Measurements from ENCODE around the gene KRTAP12-1. TPM values are rescaled to one million over a fixed set of nuclear protein-coding genes. Genes with fewer than 3 reads are reported as not detected.
"Not testable (repeated sequence)": the region's sequence is repeated elsewhere in the genome, so short reads cannot be mapped to it uniquely, and the experiment has no call there.

KRTAP12-1 gene
- total RNA-seq, 2 donors from 2014 or later: not detected

DNA sequence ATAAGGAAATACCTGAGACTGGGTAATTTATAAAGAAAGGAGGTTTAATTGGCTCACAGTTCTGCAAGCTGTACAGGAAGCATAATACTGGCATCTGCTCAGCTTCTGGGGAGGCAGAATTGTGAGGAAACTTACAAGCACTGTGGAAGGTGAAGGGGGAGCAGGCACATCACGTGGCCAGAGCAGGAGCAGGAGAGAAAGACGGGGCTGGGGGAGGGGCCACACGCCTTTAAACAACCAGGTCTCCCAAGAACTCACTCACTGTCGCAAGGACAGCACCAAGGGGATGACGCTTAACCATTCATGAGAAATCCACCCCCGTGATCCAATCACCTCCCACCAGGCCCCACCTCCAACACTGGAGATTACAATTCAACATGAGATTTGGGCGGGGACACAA lies 20.4 kb downstream of the KRTAP12-1 start:
- Mint-ChIP-seq H3K27ac (peak overlapping the region; percentile 25), H3K36me3 (ENCODE audit: insufficient read depth in 2 of 2) (peaks cover 17 to 19% of the 10 kb centered on the region in 2 donors), H3K9me3 (peaks cover 6 to 14% of the 10 kb centered on the region in 2 donors), H3K4me1 (ENCODE audit: low read depth) (peaks cover 30% of the 10 kb centered on the region)
- ATAC-seq (replicated peaks in 1 of 2); DNase-seq; H3K27me3 Mint-ChIP-seq (ENCODE audit: low read depth); H3K4me3 Mint-ChIP-seq: not testable (repeated sequence)

DNA sequence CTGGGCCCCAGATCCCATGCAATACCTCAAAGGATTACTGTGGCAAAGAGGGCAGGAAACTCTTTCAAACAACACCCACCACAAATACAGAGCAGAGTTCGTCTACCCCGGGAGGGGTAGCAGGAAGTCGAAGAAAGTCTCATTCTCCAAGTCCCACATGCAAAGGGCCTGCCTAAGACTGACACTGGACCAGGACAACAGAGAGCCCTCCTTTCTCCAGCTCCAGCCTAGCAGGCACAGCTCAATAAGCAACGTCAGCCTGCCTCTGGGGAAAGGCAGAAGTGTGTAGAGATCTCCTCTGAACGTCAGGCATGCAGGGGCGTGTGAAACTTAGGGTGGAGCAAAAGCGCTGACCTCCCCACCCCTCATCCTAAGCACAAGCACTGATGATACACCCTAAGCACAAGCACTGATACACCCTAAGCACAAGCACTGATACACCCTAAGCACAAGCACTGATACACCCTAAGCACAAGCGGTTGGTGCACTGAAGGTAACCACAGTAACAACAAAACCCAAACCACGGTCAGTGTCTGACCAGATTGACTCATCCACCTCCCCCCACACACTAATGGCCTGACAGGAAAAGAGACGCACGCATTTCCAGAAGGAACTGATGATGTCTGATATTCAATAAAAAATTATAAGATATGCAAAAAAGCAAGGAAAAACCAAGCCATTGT lies 22.9 kb downstream of the KRTAP12-1 start:
- peaks cover 24% of the 10 kb centered on the region in 2 donors for H3K36me3 Mint-ChIP-seq (ENCODE audit: insufficient read depth in 2 of 2)
- no peak for DNase-seq
- peak in 1 of 2 donors; percentile 23 for ATAC-seq (replicated peaks in 1 of 2)
- H3K4me1 Mint-ChIP-seq (ENCODE audit: low read depth): peaks cover 43% of the 10 kb centered on the region
- no peak overlapping the region for H3K27ac Mint-ChIP-seq
- H3K4me3 Mint-ChIP-seq: peak overlapping the region; percentile 66 to 72
- H3K9me3 Mint-ChIP-seq: peaks cover 9 to 21% of the 10 kb centered on the region in 2 donors
- no peaks in the 10 kb centered on the region for H3K27me3 Mint-ChIP-seq (ENCODE audit: low read depth)

DNA sequence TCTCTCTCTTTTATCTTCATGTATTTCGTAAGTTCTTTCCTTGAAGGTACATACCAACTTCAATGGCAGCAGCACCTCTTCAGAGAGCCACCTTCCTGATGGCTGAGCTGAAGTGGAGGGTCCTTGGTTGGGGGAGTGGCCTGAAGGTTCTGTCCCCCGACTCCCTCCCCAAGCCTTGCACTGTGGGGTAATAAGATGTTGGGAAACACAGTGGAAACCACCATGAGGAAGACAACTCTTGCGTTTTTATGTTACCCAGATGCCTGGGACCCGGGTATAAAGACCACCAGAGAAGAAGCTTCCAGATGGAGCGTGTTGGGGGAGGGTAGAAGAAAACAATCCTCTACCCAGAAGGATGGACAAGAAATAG lies 23.4 kb downstream of the KRTAP12-1 start:
- peaks cover 28 to 29% of the 10 kb centered on the region in 2 donors for H3K36me3 Mint-ChIP-seq (ENCODE audit: insufficient read depth in 2 of 2)
- H3K4me1 Mint-ChIP-seq (ENCODE audit: low read depth): peaks cover 46% of the 10 kb centered on the region

DNA sequence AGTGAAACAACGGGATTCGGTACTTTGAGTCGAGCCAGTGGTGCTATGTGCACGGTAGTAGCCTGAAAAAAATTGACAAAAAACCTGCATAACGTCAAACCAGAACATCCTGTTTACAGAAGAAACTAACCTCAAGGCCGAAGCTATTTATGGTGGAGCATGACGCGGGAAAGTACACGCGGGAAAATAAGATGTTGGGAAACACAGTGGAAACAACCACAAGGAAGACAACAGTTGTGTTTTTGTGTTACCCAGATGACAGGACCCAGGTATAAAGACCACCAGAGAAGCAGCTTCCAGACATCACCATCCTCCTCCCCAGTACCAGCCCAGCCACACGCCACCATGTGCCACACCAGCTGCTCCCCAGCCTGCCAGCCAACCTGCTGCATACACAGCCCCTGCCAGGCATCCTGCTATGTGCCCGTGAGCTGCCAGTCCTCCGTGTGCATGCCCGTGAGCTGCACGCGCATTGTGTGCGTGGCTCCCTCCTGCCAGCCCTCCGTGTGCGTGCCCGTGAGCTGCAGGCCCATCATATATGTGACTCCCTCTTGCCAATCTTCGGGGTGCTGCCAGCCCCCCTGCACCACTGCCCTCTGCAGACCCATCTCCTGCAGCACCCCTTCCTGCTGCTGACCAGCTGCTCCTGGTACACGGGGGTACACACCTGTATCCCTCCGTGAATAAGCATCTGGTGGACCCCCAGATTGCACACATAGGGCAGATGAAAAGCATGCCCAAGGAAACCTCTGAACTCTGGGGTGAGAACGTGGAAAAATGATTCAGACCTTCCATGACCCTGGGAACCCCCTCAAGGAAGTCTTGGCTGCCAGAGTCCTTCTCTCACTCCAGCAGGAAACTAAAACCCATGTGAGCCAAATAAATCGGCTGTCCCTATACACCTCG lies 24.1 kb downstream of the KRTAP12-1 start, which contains the start of gene KRTAP12-3:
Gene KRTAP12-3, plus strand, starts transcription at position 298 of the 906 bp plus-strand sequence. Its CDS starts 48 bp downstream, at position 346.
- DNase-seq: peak; percentile 15 to 22
- peak within 1 kb of the TSS; percentile 12 for H3K27ac Mint-ChIP-seq
- H3K4me3 Mint-ChIP-seq: peak within 1 kb of the TSS; percentile 66 to 72
- peak; percentile 68 to 80 for ATAC-seq (replicated peaks in 1 of 2)
- H3K27me3 Mint-ChIP-seq (ENCODE audit: low read depth): no peaks in the 10 kb centered on the region
- H3K36me3 Mint-ChIP-seq (ENCODE audit: insufficient read depth in 2 of 2): peaks cover 29 to 31% of the 10 kb centered on the region in 2 donors
- peaks cover 9 to 21% of the 10 kb centered on the region in 2 donors for H3K9me3 Mint-ChIP-seq
- peaks cover 47% of the 10 kb centered on the region for H3K4me1 Mint-ChIP-seq (ENCODE audit: low read depth)

More for the DNA sequence above, 23.4 kb downstream of the KRTAP12-1 start:
- Mint-ChIP-seq H3K27ac (no peak overlapping the region), H3K27me3 (ENCODE audit: low read depth) (no peaks in the 10 kb centered on the region), H3K9me3 (peaks cover 9 to 21% of the 10 kb centered on the region in 2 donors), H3K4me3 (peak overlapping the region; percentile 66 to 72)
- DNase-seq (no peak), ATAC-seq (replicated peaks in 1 of 2) (no peak)

DNA sequence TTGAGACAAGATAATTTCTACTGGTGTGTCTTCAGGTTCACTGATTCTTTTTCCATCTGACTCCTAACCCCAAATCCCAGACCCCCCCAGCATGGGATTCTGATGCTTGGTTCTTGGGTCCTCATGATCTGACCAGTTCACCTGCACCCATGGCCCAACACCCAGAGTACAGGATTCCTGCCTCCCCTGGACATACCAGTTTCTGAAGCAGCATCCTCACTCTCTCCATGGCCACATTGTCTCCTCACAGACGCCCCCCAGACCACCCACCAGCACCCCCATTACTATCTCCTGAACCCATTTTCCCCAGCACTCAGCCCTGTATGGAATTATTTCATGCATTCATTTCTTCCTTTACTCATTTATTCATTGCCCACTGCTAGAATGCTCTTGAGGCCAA lies 25.1 kb downstream of the KRTAP12-1 start:
- peaks cover 47% of the 10 kb centered on the region for H3K4me1 Mint-ChIP-seq (ENCODE audit: low read depth)

DNA sequence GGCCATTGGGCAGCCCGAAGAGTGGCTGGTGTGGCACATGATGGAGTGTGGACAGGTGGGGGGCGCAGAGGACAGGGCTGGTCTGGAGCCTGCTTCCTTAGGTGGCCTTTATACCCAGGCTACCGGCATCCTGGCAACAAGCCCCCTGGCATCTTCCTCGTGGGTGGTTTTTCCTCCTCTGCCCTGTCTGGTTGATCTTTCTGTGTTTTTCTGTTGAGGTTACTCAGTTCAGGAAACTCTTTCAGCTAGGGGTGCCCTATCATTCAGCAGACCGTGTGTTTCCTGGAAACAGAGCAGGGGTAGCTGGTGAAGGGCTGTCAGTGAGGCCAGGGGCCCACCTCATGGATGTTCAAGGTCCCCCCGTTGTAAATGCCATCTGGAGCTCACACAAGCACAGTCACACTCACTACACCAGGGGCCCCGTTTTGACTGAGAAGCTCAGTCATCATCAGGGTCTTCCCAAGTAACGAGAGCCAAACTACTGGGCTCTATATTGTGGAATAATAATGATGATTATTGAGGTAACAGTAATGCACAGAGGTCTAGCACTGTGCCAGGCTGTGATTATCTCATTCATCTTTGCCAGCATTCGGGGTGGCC lies 27.3 kb downstream of the KRTAP12-1 start, which contains the start of gene KRTAP12-4:
Gene KRTAP12-4, minus strand, starts transcription at position 84 of the 600 bp plus-strand sequence. Its CDS starts 45 bp downstream, at position 39.
- Mint-ChIP-seq H3K27me3 (ENCODE audit: low read depth) (no peaks in the 10 kb centered on the region), H3K4me3 (peak within 1 kb of the TSS; percentile 18), H3K4me1 (ENCODE audit: low read depth) (peaks cover 47% of the 10 kb centered on the region), H3K27ac (peak within 1 kb of the TSS; percentile 55), H3K9me3 (peaks cover 7 to 16% of the 10 kb centered on the region in 2 donors), H3K36me3 (ENCODE audit: insufficient read depth in 2 of 2) (peaks cover 25 to 31% of the 10 kb centered on the region in 2 donors)
- ATAC-seq (replicated peaks in 1 of 2) (peak in 1 of 2 donors; percentile 19), DNase-seq (no peak)

More for the DNA sequence above, 25.1 kb downstream of the KRTAP12-1 start:
- peaks cover 9 to 16% of the 10 kb centered on the region in 2 donors for H3K9me3 Mint-ChIP-seq
- no peaks in the 10 kb centered on the region for H3K27me3 Mint-ChIP-seq (ENCODE audit: low read depth)
- H3K4me3 Mint-ChIP-seq: peak overlapping the region; percentile 8 to 72
- DNase-seq (no peak), ATAC-seq (replicated peaks in 1 of 2) (no peak)
- peaks cover 27 to 31% of the 10 kb centered on the region in 2 donors for H3K36me3 Mint-ChIP-seq (ENCODE audit: insufficient read depth in 2 of 2)
- peak overlapping the region; percentile 12 for H3K27ac Mint-ChIP-seq

DNA sequence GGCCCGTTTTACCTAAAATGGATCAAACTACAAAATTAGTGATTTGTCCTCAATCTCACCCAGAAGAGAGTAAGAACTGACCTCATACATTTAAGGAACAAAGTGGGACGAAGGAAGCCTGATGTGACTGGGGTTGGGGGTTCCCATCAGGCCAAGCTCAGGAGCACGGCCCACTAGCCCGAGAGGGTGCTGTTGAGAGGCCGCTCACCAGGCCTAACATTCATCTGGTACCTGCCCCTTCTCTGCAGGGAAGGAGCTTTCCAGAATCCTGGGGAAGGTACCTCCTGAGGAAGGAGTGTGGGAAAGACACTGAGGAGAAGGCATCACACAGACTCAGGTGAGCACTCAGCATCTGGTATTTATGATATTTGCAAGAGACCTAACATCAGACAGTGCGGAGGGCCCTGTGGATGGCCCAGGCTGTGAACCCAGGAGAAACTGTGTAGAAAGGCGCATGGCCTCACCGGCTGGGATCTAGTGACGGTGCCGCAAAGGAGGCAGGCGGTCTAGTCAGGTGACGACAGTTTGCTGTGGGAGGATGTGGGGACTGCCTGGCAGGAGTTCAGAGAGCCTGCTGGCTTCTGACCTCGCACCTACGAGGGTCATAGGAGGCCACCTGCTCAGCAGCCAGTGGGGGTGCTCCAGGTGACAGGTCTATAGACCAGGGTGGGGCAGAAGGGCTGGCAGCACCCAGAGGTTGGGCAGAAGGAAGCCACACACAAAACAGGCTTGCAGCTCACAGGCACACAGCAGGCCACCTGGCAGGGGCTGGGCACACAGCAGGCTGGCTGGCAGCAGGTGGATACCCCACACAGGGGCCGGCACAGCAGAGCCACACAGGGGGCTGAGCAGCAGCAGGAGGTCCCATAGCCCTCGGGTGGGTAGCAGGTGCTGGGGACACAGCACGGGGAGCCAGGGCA lies 28.0 kb downstream of the KRTAP12-1 start:
- DNase-seq (peak in 1 of 2 donors; percentile 21), ATAC-seq (replicated peaks in 1 of 2) (peak in 1 of 2 donors; percentile 19)
- H3K36me3 Mint-ChIP-seq (ENCODE audit: insufficient read depth in 2 of 2): peaks cover 25 to 31% of the 10 kb centered on the region in 2 donors
- peaks cover 41% of the 10 kb centered on the region for H3K4me1 Mint-ChIP-seq (ENCODE audit: low read depth)
- peaks cover 7 to 16% of the 10 kb centered on the region in 2 donors for H3K9me3 Mint-ChIP-seq
- H3K27me3 Mint-ChIP-seq (ENCODE audit: low read depth): no peaks in the 10 kb centered on the region
- peak overlapping the region; percentile 18 for H3K4me3 Mint-ChIP-seq
- peak overlapping the region; percentile 55 for H3K27ac Mint-ChIP-seq

DNA sequence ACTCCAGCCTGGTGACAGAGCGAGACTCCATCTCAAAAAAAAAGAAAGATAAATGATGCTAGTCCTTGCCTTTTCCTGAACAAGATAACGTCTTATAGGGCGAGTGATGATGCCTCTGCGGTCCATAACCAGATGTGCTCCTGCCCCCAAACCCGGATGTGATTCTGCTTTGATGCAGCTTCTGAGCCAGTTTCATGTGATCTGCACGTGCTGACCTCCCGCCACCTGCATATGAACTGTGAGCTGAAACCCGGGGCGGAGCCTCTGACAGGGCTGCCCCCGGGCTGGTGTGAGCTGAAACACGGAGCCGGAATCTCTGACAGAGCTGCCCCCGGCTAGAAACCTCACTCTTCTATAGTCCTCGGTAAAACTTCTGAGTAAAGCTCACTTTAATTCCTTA lies 28.8 kb downstream of the KRTAP12-1 start:
- H3K4me1 Mint-ChIP-seq (ENCODE audit: low read depth): peaks cover 33% of the 10 kb centered on the region
- H3K27ac Mint-ChIP-seq: no peak overlapping the region
- H3K36me3 Mint-ChIP-seq (ENCODE audit: insufficient read depth in 2 of 2): peaks cover 22 to 27% of the 10 kb centered on the region in 2 donors

DNA sequence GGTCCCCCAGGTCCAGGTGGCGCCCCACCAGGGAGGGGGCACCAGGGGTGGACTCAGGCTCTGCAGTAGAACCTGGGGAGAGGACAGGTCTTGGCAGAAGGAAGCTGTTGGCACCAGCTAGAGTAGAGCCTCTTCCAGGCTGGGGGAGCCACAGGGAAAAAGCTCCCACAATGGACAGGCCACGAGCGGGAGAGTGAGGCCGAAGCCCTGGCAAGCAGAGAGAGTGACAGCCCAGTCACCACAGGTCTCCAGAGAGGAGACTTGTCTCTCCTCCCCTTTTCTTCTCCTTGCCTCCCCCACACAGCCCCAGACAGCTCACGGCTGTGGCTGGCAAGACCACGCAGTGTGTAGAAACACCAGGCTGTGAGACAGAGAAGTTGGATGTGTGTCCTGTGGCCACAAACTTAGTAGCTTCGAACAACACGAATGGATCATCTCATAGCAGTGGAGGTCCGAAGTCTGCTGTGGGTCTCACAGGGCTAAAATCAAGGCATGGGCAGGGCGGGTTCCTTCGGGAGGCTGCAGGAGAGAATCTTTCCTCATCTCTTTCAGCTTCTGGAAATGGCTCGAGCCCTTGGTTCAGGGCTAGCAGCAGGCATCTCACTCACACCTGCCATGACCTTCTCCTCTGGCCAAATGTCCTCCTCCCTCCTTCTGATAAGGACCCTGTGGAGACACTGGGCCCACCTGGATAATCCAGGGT lies 30.8 kb downstream of the KRTAP12-1 start:
- Mint-ChIP-seq H3K4me1 (ENCODE audit: low read depth) (peaks cover 16% of the 10 kb centered on the region), H3K36me3 (ENCODE audit: insufficient read depth in 2 of 2) (peaks cover 8 to 13% of the 10 kb centered on the region in 2 donors), H3K27ac (peak overlapping the region; percentile 19), H3K9me3 (peaks cover 0 to 4% of the 10 kb centered on the region in 2 donors), H3K27me3 (ENCODE audit: low read depth) (no peaks in the 10 kb centered on the region), H3K4me3 (no peak overlapping the region)
- ATAC-seq (replicated peaks in 1 of 2) (no peak), DNase-seq (no peak)

More for the DNA sequence above, 28.8 kb downstream of the KRTAP12-1 start:
- H3K9me3 Mint-ChIP-seq: peaks cover 7 to 14% of the 10 kb centered on the region in 2 donors
- no peak for ATAC-seq (replicated peaks in 1 of 2)
- H3K27me3 Mint-ChIP-seq (ENCODE audit: low read depth): no peaks in the 10 kb centered on the region
- no peak for DNase-seq
- no peak overlapping the region for H3K4me3 Mint-ChIP-seq

DNA sequence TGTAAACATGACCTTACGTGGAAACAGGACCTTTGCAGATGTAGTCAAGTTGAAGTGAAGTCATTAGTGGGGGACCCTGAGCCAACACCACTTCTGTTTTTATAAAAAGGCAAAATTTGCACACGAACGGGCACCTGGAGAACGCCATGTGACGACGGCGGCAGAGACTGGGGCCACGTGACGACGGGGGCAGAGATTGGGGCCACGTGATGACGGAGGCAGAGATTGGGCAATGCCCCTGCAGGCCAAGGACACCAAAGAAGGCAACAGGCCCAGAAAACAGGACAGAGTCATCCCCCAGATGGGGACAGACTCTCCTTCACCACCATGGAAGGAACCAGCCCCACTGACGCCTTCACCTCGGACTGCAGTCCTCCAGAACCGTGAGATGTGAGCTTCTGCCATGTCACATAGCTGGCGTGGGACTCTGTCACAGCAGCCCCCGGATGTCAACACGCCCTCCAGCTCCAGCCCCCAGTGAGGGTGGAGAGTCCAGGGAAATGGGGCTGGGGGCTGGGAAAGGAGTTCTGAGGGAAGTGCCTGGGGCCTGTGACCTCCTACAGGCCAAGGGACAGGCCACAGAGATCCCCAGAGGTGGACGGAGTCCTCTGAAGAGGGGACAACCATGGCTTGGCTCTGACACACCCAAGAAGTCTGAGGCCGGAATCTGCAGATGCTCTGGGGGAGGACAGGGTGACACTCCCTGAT lies 31.5 kb downstream of the KRTAP12-1 start:
- DNase-seq (no peak), ATAC-seq (replicated peaks in 1 of 2) (no peak)
- H3K27me3 Mint-ChIP-seq (ENCODE audit: low read depth): no peaks in the 10 kb centered on the region
- peaks cover 16% of the 10 kb centered on the region for H3K4me1 Mint-ChIP-seq (ENCODE audit: low read depth)
- H3K9me3 Mint-ChIP-seq: peaks cover 0 to 2% of the 10 kb centered on the region in 2 donors
- H3K27ac Mint-ChIP-seq: no peak overlapping the region
- peaks cover 7 to 11% of the 10 kb centered on the region in 2 donors for H3K36me3 Mint-ChIP-seq (ENCODE audit: insufficient read depth in 2 of 2)
- no peak overlapping the region for H3K4me3 Mint-ChIP-seq
